HepG2 (cell line): ENCODE measurements around the gene CPT1B. TPM values are rescaled to one million over a fixed set of nuclear protein-coding genes. Genes with fewer than 3 reads are reported as not detected.

ENCODE experiments used
- ATRX ChIP-seq: sonication (generic); formaldehyde crosslinking; IDR thresholded peaks from 2 replicates; pipeline ENCODE4 v1.4.0; 2020; ENCODE audit warnings: missing genetic modification reagents, borderline replicate concordance
- NFATC3 ChIP-seq: sonication (generic); formaldehyde crosslinking; IDR thresholded peaks from 2 replicates; pipeline ENCODE4 v1.5.1; 2020; ENCODE audit warnings: mild to moderate bottlenecking, missing genetic modification reagents
- NFIB ChIP-seq: sonication (generic); formaldehyde crosslinking; IDR thresholded peaks from 2 replicates; pipeline ENCODE4 v1.9.0; 2021; ENCODE audit warnings: missing genetic modification reagents, mild to moderate bottlenecking, borderline replicate concordance
- PHF20 ChIP-seq: sonication (generic); formaldehyde crosslinking; IDR thresholded peaks from 2 replicates; pipeline ENCODE4 v1.5.0; 2020; ENCODE audit warnings: mild to moderate bottlenecking, missing genetic modification reagents
- RBFOX2 ChIP-seq: fragments of 200-400 bp; formaldehyde crosslinking; IDR thresholded peaks from 2 replicates; pipeline ENCODE4 v1.6.1; 2017; ENCODE audit warnings: low read depth, mild to moderate bottlenecking, low read length
- SRSF1 ChIP-seq: fragments of 200-400 bp; formaldehyde crosslinking; optimal IDR thresholded peaks from 2 replicates; pipeline ENCODE3; 2017; ENCODE audit warnings: mild to moderate bottlenecking, low read depth, low read length, moderate library complexity
- TARDBP ChIP-seq: sonication (generic); formaldehyde crosslinking; IDR thresholded peaks from 2 replicates; pipeline ENCODE4 v1.8.0; 2022; ENCODE audit warnings: mild to moderate bottlenecking, missing genetic modification reagents
- ZFP36 ChIP-seq: fragments of 150-350 bp; IDR thresholded peaks from 2 replicates; pipeline ENCODE4 v1.6.1; 2018; ENCODE audit warnings: borderline replicate concordance, low read length, low read depth; ENCODE audit not compliant: partially characterized antibody
- ZNF10 ChIP-seq: sonication (generic); formaldehyde crosslinking; IDR thresholded peaks from 2 replicates; pipeline ENCODE4 v1.4.0; 2020; ENCODE audit warnings: mild to moderate bottlenecking, low read depth, missing genetic modification reagents, borderline replicate concordance
- polyA plus RNA-seq, 8 experiments: library from polyadenylated mRNA; depleted of rRNA in 3 of 8; stranded (reverse) in 7 of 8; unstranded in 1 of 8; fragments of >200 nt; fragmentation: Illumina TruSeq in 4 of 8; extraction: Trizol in 4 of 8; gene quantifications; 2 replicates each; pipeline versions ENCODE4 v1.2.1 to v1.2.3, GENCODE V29; 2011 to 2016; ENCODE audit warnings: low read depth in 4 of 8, missing spikeins in 1 of 8, mixed read lengths in 1 of 8; ENCODE audit not compliant: insufficient read depth in 1 of 8
- total RNA-seq, 5 experiments: library from RNA; depleted of rRNA; stranded (reverse); fragments of >200 nt; fragmentation: Illumina TruSeq; extraction: Trizol; gene quantifications; 2 replicates each; pipeline ENCODE4 v1.2.3, GENCODE V29; 2016; ENCODE audit warnings: low read depth in 1 of 5
- TF ChIP-seq, protein P1 (sequence below): IDR thresholded peaks from 2 replicates; pipeline ENCODE4 v1.6.1; 2012; ENCODE audit warnings: low read length, improper control_type of control experiment
- TF ChIP-seq, protein P2 (sequence below): sonication (generic); formaldehyde crosslinking; IDR thresholded peaks from 2 replicates; pipeline ENCODE4 v1.9.0; 2021; ENCODE audit warnings: missing genetic modification reagents, borderline replicate concordance
- TF ChIP-seq, protein P3 (sequence below): sonication (generic); formaldehyde crosslinking; IDR thresholded peaks from 2 replicates; pipeline ENCODE4 v1.4.0; 2020; ENCODE audit warnings: missing genetic modification reagents
- TF ChIP-seq, protein P4 (sequence below): sonication (generic); formaldehyde crosslinking; IDR thresholded peaks from 2 replicates; pipeline ENCODE4 v1.8.1; 2023; ENCODE audit warnings: mild to moderate bottlenecking, inconsistent platforms, moderate library complexity, missing genetic modification reagents, borderline replicate concordance
- TF ChIP-seq, protein P5 (sequence below): sonication (generic); formaldehyde crosslinking; IDR thresholded peaks from 2 replicates; pipeline ENCODE4 v1.9.0; 2021; ENCODE audit warnings: missing genetic modification reagents, borderline replicate concordance

Gene CPT1B
- total and polyA plus RNA-seq, 2 of the 13 experiments (the other 11 are each of a cell fraction or from before 2014, with no cell fraction given) = 9.2 to 19.5 TPM

DNA sequence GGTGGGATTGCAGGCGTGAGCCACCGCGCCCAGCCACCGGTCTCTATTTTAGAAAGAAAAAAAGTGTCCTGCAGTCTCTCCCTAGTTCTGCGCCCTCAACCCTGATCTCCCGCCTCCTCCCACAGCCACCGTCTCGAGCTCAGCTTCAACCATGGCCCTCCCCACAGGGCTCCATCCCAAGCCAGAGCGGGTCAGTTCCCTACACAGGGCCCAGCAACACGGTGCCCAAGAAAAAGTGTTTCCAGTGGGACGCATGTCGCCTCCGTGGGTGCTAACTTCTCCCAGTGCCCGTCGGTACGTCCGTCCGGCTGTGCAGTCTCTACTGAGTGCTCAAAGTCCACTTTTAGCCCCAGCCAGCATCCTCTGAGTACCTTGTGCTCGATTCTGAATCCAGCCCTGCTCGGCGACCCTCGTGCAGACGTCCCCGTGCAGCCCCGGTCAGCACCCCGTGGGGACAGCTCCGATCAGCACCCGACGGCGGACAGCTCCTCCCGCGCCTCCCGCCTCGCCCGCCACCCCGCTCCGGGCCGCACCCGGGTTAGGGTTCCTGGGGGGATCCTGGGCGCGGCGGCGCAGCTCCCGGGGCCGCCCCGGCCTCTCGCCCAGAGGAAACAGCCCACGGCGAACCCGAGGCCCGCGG lies 21.7 kb upstream of the CPT1B start (continued):
- TF ChIP-seq ZFP36 (no peak), TARDBP (CRISPR knock-in tag) (peak; percentile 55; the same call in 1 of the 2 replicates), PHF20 (CRISPR knock-in tag) (peak; percentile 65), RBFOX2 (no peak), ZNF10 (no peak), NFIB (CRISPR knock-in tag) (peak; percentile 89; the same call in 1 of the 2 replicates), NFATC3 (CRISPR knock-in tag) (peak; percentile 83; the same call in 1 of the 2 replicates), SRSF1 (no peak), ATRX (CRISPR knock-in tag) (peak; percentile 59; the same call in 1 of the 2 replicates)
- TF ChIP-seq, protein P1, sequence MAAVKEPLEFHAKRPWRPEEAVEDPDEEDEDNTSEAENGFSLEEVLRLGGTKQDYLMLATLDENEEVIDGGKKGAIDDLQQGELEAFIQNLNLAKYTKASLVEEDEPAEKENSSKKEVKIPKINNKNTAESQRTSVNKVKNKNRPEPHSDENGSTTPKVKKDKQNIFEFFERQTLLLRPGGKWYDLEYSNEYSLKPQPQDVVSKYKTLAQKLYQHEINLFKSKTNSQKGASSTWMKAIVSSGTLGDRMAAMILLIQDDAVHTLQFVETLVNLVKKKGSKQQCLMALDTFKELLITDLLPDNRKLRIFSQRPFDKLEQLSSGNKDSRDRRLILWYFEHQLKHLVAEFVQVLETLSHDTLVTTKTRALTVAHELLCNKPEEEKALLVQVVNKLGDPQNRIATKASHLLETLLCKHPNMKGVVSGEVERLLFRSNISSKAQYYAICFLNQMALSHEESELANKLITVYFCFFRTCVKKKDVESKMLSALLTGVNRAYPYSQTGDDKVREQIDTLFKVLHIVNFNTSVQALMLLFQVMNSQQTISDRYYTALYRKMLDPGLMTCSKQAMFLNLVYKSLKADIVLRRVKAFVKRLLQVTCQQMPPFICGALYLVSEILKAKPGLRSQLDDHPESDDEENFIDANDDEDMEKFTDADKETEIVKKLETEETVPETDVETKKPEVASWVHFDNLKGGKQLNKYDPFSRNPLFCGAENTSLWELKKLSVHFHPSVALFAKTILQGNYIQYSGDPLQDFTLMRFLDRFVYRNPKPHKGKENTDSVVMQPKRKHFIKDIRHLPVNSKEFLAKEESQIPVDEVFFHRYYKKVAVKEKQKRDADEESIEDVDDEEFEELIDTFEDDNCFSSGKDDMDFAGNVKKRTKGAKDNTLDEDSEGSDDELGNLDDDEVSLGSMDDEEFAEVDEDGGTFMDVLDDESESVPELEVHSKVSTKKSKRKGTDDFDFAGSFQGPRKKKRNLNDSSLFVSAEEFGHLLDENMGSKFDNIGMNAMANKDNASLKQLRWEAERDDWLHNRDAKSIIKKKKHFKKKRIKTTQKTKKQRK = no peak
- TF ChIP-seq, protein P2, sequence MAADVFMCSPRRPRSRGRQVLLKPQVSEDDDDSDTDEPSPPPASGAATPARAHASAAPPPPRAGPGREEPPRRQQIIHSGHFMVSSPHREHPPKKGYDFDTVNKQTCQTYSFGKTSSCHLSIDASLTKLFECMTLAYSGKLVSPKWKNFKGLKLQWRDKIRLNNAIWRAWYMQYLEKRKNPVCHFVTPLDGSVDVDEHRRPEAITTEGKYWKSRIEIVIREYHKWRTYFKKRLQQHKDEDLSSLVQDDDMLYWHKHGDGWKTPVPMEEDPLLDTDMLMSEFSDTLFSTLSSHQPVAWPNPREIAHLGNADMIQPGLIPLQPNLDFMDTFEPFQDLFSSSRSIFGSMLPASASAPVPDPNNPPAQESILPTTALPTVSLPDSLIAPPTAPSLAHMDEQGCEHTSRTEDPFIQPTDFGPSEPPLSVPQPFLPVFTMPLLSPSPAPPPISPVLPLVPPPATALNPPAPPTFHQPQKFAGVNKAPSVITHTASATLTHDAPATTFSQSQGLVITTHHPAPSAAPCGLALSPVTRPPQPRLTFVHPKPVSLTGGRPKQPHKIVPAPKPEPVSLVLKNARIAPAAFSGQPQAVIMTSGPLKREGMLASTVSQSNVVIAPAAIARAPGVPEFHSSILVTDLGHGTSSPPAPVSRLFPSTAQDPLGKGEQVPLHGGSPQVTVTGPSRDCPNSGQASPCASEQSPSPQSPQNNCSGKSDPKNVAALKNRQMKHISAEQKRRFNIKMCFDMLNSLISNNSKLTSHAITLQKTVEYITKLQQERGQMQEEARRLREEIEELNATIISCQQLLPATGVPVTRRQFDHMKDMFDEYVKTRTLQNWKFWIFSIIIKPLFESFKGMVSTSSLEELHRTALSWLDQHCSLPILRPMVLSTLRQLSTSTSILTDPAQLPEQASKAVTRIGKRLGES = peak; percentile 98
- TF ChIP-seq, protein P3, sequence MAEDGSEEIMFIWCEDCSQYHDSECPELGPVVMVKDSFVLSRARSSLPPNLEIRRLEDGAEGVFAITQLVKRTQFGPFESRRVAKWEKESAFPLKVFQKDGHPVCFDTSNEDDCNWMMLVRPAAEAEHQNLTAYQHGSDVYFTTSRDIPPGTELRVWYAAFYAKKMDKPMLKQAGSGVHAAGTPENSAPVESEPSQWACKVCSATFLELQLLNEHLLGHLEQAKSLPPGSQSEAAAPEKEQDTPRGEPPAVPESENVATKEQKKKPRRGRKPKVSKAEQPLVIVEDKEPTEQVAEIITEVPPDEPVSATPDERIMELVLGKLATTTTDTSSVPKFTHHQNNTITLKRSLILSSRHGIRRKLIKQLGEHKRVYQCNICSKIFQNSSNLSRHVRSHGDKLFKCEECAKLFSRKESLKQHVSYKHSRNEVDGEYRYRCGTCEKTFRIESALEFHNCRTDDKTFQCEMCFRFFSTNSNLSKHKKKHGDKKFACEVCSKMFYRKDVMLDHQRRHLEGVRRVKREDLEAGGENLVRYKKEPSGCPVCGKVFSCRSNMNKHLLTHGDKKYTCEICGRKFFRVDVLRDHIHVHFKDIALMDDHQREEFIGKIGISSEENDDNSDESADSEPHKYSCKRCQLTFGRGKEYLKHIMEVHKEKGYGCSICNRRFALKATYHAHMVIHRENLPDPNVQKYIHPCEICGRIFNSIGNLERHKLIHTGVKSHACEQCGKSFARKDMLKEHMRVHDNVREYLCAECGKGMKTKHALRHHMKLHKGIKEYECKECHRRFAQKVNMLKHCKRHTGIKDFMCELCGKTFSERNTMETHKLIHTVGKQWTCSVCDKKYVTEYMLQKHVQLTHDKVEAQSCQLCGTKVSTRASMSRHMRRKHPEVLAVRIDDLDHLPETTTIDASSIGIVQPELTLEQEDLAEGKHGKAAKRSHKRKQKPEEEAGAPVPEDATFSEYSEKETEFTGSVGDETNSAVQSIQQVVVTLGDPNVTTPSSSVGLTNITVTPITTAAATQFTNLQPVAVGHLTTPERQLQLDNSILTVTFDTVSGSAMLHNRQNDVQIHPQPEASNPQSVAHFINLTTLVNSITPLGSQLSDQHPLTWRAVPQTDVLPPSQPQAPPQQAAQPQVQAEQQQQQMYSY (CRISPR knock-in tag) = peak; percentile 88
- TF ChIP-seq, protein P4, sequence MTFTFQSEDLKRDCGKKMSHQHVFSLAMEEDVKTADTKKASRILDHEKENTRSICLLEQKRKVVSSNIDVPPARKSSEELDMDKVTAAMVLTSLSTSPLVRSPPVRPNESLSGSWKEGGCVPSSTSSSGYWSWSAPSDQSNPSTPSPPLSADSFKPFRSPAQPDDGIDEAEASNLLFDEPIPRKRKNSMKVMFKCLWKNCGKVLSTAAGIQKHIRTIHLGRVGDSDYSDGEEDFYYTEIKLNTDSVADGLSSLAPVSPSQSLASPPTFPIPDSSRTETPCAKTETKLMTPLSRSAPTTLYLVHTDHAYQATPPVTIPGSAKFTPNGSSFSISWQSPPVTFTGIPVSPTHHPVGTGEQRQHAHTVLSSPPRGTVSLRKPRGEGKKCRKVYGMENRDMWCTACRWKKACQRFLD (CRISPR knock-in tag) = peak; percentile 97
- TF ChIP-seq, protein P5, sequence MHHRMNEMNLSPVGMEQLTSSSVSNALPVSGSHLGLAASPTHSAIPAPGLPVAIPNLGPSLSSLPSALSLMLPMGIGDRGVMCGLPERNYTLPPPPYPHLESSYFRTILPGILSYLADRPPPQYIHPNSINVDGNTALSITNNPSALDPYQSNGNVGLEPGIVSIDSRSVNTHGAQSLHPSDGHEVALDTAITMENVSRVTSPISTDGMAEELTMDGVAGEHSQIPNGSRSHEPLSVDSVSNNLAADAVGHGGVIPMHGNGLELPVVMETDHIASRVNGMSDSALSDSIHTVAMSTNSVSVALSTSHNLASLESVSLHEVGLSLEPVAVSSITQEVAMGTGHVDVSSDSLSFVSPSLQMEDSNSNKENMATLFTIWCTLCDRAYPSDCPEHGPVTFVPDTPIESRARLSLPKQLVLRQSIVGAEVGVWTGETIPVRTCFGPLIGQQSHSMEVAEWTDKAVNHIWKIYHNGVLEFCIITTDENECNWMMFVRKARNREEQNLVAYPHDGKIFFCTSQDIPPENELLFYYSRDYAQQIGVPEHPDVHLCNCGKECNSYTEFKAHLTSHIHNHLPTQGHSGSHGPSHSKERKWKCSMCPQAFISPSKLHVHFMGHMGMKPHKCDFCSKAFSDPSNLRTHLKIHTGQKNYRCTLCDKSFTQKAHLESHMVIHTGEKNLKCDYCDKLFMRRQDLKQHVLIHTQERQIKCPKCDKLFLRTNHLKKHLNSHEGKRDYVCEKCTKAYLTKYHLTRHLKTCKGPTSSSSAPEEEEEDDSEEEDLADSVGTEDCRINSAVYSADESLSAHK (CRISPR knock-in tag) = peak; percentile 96
